HG03520 (cell line): Measurements from ENCODE around the gene EID2B.

Experiments
- ATAC-seq: cut with Tn5 transposase; IDR thresholded peaks from one replicate; pipeline ENCODE4 v1.9.1; 2021; ENCODE audit warnings: mild to moderate bottlenecking, moderate library complexity; ENCODE audit not compliant: unreplicated experiment

EID2B gene

DNA sequence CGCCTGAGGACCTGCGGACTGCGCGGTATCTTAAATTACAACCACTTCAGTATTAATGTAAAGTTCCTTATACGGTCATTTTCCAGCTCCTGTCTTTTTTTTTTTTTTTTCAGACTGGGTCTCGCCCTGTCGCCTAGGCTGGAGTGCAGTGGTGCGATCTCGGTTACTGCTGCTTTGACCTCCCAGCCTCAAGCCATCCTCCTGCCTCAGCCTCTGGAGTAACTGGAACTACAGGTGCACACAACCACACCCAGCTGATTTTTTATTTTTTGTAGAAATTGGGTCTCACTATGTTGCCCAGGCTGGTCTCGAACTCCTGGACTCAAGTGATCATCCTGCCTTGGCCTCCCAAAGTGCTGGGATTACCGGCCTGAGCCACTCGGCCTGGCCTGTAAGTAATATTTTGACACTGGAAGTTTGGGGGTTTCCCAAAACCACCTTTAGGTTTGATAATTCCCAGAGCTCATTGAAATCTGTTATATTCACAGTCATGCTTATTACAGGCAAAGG, 406 bp upstream of the EID2B start:
- ATAC-seq, result no peak

DNA sequence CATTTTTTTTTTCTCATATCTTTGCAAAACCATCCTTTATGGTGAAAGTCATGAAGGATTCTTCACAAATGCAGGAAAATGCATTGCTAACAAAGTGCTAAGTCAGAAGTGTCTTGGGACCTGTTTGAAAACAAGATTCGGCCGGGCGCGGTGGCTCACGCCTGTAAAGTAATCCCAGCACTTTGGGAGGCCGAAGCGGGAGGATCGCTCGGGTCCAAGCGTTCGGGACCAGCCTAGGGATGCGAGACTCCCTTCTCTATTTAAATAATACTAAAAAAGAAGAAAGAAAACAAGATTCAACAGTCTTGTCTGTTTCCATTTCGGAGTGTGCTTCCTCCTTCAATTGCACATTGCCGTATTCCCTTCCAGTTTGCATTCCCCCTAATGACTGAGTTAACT, 819 bp downstream of the EID2B start:
- ATAC-seq, result no peak

DNA sequence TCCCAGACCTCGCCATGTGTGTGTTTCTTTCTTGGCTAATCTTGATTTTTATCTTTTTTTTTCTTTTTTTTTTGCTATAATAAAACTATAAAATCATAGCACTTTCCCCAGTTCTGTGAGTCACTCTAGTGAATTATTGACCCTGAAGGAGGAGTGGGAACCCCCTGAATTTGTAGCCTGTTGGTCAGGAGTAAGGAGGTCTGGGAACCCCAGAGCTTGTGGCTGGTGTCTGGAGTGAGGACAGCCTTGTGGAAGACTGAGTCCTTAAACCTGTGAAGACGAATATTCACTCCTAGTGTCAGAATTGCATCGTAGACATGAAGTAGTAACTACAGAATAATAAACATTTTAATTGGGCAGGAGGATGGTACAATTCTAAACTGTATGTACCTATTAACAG, 7.4 kb downstream of the EID2B start:
- ATAC-seq, result no peak

DNA sequence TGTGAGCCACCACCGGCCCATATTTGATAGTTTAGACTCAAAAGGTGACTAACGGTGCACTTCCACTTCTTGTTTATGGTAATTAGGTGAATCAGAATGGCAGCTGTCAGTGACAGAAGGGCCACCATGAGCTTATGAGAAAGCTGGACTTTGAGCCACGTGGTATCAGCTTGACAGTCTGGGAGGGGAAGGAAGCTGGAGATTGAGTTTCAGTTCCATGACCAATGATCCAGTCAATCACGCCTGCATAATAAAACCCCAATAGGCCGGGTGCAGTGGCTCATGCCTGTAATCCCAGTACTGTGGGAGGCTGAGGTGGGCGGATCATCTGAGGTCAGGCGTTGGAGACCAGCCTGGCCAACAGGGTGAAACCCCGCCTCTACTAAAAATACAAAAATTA, 8.2 kb downstream of the EID2B start:
- ATAC-seq, result no peak

DNA sequence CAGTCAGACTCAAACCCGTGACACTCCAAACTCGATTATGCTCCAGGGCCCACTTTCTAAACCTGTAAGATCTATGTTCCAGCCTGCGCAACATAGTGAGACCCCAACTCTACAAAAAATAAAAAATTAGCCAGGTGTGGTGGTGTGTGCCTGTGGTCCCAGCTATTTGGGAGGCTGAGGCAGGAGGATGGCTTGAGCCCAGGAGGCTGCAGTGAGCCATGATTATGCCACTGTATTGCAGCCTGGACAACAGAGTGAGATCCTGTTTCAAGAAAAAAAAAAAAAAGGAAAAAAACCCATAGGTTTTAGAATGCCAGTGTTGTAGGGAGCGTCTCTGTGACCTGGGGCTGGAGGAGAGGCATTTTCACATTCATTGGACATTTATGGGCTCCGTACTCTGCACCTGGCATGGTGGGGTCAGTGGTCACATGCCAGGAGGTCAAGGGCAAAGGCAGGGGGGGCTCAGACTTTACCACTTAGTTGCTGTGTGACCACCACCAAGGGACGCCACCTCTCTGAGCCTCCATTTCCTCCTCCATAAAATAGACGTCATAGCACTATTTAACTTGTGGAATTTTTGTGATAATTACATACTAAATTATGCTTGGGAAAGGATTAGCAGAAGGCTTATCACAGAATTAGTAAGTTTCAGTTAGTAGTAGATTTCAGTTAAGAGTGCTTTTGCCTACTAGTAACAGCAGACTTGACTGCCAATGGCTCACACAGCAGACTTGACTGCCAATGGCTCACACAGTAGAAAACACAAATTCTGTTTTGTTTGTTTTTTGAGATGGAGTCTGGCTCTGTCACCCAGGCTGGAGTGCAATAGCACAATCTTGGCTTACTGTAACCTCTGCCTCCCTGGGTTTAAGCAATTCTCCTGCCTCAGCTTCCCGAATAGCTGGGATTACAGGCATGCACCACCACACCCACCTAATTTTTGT, 11.8 kb downstream of the EID2B start:
- ATAC-seq, result no peak

DNA sequence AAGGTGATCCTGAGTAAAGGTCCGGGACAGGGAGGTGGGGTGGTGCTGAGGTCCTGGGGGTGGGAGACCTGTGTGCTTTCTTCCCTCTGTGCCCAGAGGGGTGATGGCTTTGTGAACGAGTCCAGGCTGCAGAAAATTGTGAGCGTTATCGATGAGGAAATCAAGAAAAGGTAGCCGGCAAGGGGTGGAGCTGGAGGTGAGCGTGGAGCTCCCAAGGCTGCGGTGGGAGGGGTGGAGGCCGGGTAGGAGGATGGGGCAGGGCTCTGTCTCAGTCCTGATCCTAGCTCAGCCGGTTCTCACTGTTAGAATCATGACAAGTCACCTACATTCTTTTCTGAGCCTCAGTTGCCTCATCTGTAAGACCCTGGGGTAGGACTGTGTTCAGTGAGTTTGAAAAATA, 13.7 kb downstream of the EID2B start:
- ATAC-seq, result no peak

DNA sequence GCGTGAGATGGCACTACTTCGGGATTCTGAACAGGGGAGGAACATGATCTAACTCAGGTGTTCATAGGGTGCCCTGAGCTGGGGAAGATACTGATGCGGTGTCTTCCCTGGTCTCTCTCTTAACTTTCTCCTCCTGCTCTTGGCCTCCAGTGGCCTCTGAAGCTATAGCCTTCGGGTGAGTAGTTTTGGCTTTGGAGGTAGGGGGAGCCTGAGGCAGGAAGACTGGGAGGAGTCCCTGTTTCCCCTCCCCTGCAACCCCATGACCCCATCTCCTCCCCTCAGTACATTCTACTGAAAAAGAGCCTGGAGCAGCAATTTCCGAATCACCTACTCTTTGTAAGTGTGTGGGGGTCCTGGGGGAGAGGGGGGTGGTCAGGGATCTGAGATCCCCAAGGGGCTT, 14.2 kb downstream of the EID2B start:
- no peak for ATAC-seq

DNA sequence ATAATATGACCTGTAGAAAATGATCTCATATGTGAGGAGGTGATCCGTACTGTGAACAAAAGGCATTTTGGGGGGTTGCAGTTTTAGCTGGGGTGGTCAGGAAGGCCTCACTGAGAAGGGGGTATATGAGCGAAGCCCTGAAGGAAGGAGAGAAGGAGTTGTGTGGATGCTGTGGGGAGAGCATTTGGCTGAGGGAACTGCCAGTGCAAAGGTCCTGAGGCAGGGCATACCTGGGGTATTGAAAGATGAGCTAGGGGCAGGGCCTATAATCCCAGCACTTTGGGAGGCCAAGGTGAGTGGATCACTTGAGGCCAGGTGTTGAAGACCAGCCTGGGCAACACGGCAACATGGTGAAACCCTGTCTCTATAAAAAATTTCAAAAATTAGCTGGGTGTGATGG, 15.2 kb downstream of the EID2B start:
- no peak for ATAC-seq

DNA sequence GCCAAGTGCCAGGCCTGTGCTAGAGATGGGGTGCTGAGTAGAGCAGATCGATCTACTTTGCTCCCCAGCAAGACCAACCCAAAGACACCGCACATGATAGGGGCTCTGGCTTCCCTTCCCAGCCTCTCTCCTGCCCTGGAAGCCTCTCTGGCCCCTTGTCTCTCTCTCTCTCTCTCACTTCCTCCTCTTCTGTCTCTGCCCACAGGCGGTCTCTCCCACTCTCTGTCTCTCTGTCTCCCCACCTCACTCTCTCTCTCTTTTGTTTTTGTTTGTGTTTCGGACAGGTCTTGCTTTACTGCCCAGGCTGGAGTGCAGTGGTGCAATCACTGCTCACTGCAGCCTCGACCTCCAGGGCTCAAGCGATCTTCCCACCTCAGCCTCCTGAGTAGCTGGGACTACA, 16.4 kb downstream of the EID2B start:
- no peak for ATAC-seq

DNA sequence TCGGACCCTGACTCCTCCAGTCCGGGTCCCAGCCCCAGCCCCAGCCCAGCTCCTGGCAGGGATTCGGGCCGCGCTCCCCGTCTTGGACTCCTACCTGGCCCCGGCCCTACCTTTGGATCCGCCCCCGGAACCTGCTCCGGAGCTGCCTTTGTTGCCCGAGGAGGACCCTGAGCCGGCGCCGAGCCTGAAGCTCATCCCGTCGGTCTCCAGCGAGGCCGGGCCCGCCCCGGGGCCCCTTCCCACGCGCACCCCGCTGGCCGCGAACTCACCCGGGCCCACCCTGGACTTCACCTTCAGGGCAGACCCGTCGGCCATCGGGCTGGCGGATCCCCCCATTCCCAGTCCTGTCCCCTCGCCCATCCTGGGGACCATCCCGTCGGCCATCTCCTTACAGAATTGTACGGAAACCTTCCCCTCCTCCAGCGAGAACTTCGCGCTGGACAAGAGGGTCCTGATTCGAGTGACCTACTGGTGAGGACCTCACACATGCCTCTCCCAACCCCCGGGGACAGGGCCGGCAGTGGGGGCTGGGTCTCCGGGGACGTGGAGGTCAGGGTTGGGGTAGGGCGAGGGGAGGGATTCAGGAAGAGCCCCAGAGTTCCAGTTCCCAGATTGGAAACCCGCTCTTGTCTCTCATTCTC, 17.0 kb downstream of the EID2B start:
- no peak for ATAC-seq

DNA sequence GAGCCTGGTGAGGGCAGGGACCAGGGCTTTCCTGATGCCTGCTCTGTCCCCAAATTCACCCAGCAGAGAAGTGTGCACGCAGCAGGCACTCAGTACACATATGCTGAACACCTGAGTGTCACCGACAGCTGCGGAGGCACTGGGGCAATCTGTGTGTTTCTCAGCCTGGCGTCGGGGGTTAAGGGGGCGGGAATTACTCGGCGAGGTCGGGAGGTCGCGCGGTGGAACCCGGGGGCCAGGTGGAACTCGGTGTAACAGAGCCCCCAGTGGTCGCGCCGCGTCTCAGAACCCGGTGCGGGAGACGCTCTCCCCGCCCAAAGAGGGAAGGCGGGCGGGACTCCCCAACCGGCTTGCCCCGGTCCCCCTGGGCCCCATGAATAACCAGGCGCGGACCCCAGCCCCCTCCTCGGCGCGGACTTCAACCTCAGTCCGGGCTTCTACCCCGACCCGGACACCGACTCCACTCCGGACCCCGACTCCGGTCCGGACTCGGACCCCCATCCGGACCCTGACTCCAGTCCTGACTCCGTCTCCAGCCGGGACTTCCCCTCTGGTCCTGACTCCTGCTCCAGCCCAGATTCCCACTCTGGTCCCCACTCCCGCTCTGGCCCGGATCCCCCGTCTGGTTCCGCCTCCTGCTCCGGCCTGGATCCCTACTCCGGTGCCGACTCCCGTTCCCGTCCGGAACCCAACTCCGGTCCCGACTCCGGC, 17.7 kb downstream of the EID2B start, which contains the start of gene SELENOV:
TSS of gene SELENOV (plus strand) at position 300 of the 711 bp plus-strand sequence. CDS start at position 374, 74 bp downstream.
- ATAC-seq, result no peak

DNA sequence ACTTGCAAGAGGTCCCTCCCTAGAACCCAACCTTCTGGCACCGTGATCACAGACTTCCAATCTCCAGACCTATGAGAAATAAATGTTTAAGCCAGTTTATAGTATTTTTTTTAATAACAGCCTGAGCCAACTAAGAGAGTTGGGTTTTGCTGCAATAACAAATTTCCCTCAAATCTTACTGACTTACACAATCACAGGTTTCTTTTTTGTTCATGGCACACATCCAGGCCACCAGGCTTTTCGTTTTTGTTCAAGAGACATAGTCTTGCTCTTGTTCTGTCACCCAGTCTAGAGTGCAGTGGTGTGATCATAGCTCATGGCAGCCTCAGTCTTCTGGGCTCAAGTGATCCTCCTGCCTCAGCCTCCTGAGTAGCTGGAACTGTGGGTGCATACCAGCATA, 19.7 kb downstream of the EID2B start:
- ATAC-seq, result no peak

DNA sequence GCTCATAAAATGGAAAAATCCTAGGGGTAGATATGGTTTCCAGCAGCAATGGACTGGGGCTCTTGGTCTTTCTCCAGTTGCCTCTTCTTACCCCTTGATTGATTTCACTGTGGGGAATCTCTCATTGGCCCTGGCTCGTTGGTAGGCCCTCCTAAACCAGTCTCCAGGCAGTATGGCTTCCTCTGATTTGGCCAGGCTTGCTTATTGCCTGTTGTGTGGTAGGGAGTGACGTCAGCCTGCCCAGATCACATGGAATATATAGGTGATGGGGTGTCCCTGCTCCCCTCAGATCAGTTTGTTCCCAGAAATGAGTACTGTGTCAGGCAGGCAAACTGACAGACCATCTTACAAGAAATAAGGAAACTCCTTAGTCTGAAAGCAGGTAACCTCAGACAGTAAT, 23.4 kb downstream of the EID2B start:
- ATAC-seq, result no peak

DNA sequence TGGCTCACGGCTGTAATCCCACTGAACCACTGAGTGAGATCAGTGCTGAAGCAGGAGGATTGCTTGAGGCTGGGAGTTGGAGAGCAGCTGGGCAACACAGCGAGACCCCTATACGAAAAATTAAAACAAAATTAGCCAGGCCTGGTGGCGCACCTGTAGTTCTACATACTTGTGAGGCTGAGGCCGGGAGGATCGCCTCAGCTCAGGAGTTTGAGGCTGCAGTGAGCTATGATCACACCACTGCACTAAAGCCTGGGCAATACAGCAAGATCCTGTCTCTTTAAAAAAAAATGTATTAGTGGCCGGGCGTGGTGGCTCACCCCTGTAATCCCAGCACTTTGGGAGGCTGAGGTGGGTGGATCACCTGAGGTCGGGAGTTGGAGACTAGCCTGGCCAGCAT, 24.0 kb downstream of the EID2B start:
- ATAC-seq, result no peak

DNA sequence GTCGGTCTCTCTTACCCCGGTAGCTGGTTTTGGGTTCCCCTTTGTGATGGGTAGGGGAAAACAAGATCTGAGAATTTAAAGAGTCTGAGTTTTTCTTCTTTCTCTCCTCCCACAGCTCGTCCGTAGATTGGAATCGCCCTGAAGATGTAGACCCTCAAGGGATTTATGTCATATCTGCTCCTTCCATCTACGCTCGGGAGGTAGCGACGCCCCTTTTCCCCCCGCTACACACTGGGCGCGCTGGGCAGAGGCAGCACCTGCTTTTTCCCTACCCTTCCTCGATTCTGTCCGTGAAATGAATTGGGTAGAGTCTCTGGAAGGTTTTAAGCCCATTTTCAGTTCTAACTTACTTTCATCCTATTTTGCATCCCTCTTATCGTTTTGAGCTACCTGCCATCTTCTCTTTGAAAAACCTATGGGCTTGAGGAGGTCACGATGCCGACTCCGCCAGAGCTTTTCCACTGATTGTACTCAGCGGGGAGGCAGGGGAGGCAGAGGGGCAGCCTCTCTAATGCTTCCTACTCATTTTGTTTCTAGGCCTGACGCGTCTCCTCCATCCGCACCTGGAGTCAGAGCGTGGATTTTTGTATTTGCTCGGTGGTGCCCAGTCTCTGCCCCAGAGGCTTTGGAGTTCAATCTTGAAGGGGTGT, 24.8 kb downstream of the EID2B start:
- no peak for ATAC-seq

DNA sequence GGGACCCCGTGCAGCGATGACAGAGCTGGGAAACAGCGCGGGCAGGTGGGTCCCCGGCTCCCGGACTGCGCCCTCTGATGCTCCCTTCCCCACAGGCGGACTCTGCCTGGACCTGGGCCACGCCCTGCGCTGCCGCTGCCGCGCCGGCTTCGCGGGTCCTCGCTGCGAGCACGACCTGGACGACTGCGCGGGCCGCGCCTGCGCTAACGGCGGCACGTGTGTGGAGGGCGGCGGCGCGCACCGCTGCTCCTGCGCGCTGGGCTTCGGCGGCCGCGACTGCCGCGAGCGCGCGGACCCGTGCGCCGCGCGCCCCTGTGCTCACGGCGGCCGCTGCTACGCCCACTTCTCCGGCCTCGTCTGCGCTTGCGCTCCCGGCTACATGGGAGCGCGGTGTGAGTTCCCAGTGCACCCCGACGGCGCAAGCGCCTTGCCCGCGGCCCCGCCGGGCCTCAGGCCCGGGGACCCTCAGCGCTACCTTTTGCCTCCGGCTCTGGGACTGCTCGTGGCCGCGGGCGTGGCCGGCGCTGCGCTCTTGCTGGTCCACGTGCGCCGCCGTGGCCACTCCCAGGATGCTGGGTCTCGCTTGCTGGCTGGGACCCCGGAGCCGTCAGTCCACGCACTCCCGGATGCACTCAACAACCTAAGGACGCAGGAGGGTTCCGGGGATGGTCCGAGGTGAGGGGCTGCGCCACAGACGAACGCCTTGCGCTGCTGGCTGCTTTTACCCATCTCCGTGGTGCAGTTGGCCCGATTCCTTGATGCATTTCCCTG, 25.5 kb downstream of the EID2B start:
- no peak for ATAC-seq

DNA sequence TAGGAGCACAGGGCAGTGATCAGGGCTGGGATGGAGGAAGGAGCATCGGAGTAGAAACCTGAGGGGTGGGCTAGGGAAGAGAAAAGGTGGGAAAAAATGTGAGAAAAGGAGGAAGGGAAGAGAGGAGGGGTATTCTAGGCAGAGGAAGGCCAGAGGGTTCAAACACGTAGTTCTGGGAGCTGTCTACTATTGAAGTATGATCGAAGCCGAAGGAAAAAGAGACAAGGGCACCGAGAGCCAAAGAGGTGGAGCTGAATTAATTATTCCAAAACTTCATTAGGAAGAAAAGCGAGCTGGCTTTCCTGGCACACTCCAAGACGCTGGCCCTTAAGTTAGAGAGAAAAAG, 26.1 kb downstream of the EID2B start:
- ATAC-seq, result no peak

DNA sequence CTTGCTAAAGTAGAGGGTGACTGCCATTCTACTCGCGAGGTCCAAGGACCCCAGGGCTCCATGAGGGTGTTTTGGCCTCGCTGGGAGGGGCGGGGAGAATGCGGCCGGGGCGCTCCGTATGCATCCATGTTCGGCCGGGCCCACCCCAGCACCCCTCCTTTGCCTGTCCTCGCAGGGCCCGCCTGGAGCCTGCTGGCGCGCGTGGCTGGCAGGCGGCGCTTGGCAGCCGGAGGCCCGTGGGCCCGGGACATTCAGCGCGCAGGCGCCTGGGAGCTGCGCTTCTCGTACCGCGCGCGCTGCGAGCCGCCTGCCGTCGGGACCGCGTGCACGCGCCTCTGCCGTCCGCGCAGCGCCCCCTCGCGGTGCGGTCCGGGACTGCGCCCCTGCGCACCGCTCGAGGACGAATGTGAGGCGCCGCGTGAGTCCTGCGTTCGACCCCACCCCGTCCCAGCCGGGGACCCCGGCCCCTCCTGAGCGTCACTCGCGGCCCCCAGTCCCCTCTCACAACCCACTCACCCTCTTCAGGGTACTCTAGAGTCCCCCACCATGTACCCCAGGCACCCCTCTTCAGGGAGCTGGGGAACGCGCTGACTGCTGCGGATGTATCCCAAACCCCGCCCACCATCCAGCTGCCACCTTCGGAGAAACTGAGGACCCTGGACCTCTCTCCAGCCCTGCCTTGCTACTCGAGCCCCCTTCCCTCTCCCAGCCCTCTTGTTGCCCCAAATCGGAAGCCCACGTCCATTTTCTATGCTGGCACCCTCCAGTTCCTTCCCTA, 29.8 kb downstream of the EID2B start:
- no peak for ATAC-seq

DNA sequence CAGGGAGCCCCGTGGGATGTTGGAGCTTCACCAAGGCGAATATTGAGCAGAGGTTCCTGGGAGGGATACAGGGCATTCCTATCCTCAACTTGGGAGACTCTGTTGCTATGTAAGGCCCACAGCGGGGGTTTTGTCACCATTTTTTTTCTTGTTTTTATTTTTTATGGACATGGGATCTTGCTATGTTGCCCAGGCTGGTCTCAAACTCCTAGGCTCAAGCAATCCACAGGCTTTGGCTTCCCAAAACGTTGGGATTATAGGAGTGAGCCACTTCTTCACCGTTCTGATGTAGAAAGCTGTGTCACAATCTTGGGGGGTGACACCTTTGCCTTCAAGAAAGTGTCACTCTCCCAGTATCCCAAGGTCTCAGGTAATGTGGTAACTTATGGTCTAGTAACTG, 31.3 kb downstream of the EID2B start:
- no peak for ATAC-seq

DNA sequence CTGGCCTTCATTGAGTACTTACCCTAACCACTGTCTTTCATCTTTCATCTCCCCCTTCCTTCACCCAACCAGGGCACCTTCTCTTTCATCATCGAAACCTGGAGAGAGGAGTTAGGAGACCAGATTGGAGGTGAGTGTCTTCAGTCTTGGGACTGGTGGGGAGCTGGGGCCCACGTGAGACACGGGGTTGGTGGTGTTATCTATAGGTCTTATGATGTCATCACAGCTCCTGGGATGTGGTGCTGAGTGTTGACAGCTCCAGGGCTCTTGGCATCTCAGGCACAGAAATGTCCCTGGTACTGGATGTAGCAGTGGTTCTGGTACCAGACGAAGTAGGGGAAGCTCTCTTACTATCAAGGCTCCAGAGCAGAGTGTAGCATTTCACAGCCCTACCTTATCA, 32.1 kb downstream of the EID2B start:
- ATAC-seq, result no peak
